Astrocyte (in vitro differentiated cells and primary cell): ENCODE data around the gene PAQR4. TPM values are rescaled to one million over a fixed set of nuclear protein-coding genes. Genes with fewer than 3 reads are reported as not detected.

Experiments used
- DNase-seq: peaks from one replicate; pipeline ENCODE4 v3.0.0-alpha.2; 2010; ENCODE audit warnings: low read depth
- FAIRE-seq: peaks from 2 replicates; lab custom pipeline; 2011; peaks lifted over from hg19 to GRCh38; lab: Jason Lieb, UNC
- H2AFZ ChIP-seq: 2 replicates; pipeline ENCODE4 v1.6.0; 2012; ENCODE audit warnings: low read depth, low read length, inconsistent platforms
- H3K27ac ChIP-seq: 2 replicates; pipeline ENCODE4 v1.5.1; 2011; ENCODE audit warnings: low read depth, low read length, inconsistent platforms
- H3K27me3 ChIP-seq: 2 replicates; pipeline ENCODE4 v1.6.0; 2011; ENCODE audit warnings: low read length, inconsistent platforms; ENCODE audit not compliant: insufficient read depth
- H3K36me3 ChIP-seq: 2 replicates; pipeline ENCODE4 v1.5.1; 2011; ENCODE audit warnings: low read length, inconsistent platforms; ENCODE audit not compliant: insufficient read depth
- H3K4me1 ChIP-seq: 2 replicates; pipeline ENCODE4 v1.5.1; 2011; ENCODE audit warnings: low read length, inconsistent platforms; ENCODE audit not compliant: insufficient read depth
- H3K4me2 ChIP-seq: 2 replicates; pipeline ENCODE4 v1.6.0; 2012; ENCODE audit warnings: low read length, inconsistent platforms
- H3K4me3 ChIP-seq: 2 replicates; pipeline ENCODE4 v1.5.1; 2011; ENCODE audit warnings: low read depth, mild to moderate bottlenecking, low read length, inconsistent platforms; ENCODE audit not compliant: insufficient read depth
- H3K79me2 ChIP-seq: 2 replicates; pipeline ENCODE4 v1.6.0; 2012; ENCODE audit warnings: mild to moderate bottlenecking, low read length, inconsistent platforms; ENCODE audit not compliant: insufficient read depth
- H3K9ac ChIP-seq: 2 replicates; pipeline ENCODE4 v1.6.0; 2012; ENCODE audit warnings: mild to moderate bottlenecking, low read length, inconsistent platforms
- H3K9me3 ChIP-seq: 2 replicates; pipeline ENCODE4 v1.5.1; 2012; ENCODE audit warnings: low read depth, mild to moderate bottlenecking, low read length, inconsistent platforms; ENCODE audit not compliant: insufficient read depth
- H4K20me1 ChIP-seq: 2 replicates; pipeline ENCODE4 v1.6.0; 2012; ENCODE audit warnings: low read length, inconsistent platforms; ENCODE audit not compliant: insufficient read depth
- H3K27ac Mint-ChIP-seq: one replicate; pipeline ENCODE4 v1.8.0; 2021; ENCODE audit warnings: mild to moderate bottlenecking, mixed read lengths; ENCODE audit not compliant: unreplicated experiment
- H3K27me3 Mint-ChIP-seq: one replicate; pipeline ENCODE4 v1.8.0; 2021; ENCODE audit warnings: low read depth, mixed read lengths; ENCODE audit not compliant: unreplicated experiment
- H3K36me3 Mint-ChIP-seq: one replicate; pipeline ENCODE4 v1.8.0; 2021; ENCODE audit warnings: low read depth, mixed read lengths; ENCODE audit not compliant: unreplicated experiment
- H3K4me1 Mint-ChIP-seq: one replicate; pipeline ENCODE4 v1.8.0; 2021; ENCODE audit warnings: low read depth, mixed read lengths; ENCODE audit not compliant: unreplicated experiment
- H3K4me3 Mint-ChIP-seq: one replicate; pipeline ENCODE4 v1.8.0; 2021; ENCODE audit warnings: mild to moderate bottlenecking, moderate library complexity, mixed read lengths; ENCODE audit not compliant: unreplicated experiment
- H3K9me3 Mint-ChIP-seq: one replicate; pipeline ENCODE4 v1.8.0; 2021; ENCODE audit warnings: mild to moderate bottlenecking, mixed read lengths; ENCODE audit not compliant: unreplicated experiment
- CTCF ChIP-seq: IDR thresholded peaks from 2 replicates; pipeline ENCODE4 v1.5.1; 2011; ENCODE audit warnings: low read depth, mild to moderate bottlenecking, inconsistent platforms, low read length, moderate library complexity; ENCODE audit not compliant: insufficient read depth
- EZH2 ChIP-seq: IDR thresholded peaks from 2 replicates; pipeline ENCODE4 v1.6.1; 2012; ENCODE audit warnings: mild to moderate bottlenecking, low read length, inconsistent platforms; ENCODE audit not compliant: insufficient read depth
- total RNA-seq: library from RNA; stranded (reverse); gene quantifications from 2 replicates; pipeline ENCODE4 v1.2.1, GENCODE V29; 2021

PAQR4 gene
- total RNA-seq, 1 donor from 2014 or later = 4.8 TPM

- Histone ChIP-seq H4K20me1 (no peaks in the 10 kb centered on the region), H3K79me2 (no peaks in the 10 kb centered on the region), H3K27me3 (peaks cover 10% of the 10 kb centered on the region), H3K4me1 (no peaks in the 10 kb centered on the region), H3K9me3 (no peaks in the 10 kb centered on the region), H2AFZ (no peak overlapping the region), H3K27ac (no peak overlapping the region), H3K9ac (no peak overlapping the region), H3K36me3 (no peaks in the 10 kb centered on the region), H3K4me3 (no peak overlapping the region), H3K4me2 (no peak overlapping the region)
- Mint-ChIP-seq H3K27me3 (peaks cover 19% of the 10 kb centered on the region), H3K27ac (no peak overlapping the region), H3K4me1 (peaks cover 1% of the 10 kb centered on the region), H3K4me3 (no peak overlapping the region), H3K9me3 (no peaks in the 10 kb centered on the region), H3K36me3 (no peaks in the 10 kb centered on the region)
- FAIRE-seq (no peak), DNase-seq (no peak)
- TF ChIP-seq EZH2 (no peak), CTCF (no peak)
Observed at GRCh38 chr16:2996298-2996697, 27.1 kb downstream of the PAQR4 start.

GRCh38 chr16:2999929-3000328, 30.8 kb downstream of the PAQR4 start:
- no peaks in the 10 kb centered on the region for H4K20me1 ChIP-seq
- DNase-seq (no peak), FAIRE-seq (no peak)
- Mint-ChIP-seq H3K27ac (no peak overlapping the region), H3K27me3 (peaks cover 12% of the 10 kb centered on the region), H3K4me3 (no peak overlapping the region), H3K9me3 (no peaks in the 10 kb centered on the region), H3K4me1 (no peaks in the 10 kb centered on the region), H3K36me3 (no peaks in the 10 kb centered on the region)
- no peak overlapping the region for H3K9ac ChIP-seq
- TF ChIP-seq CTCF (no peak), EZH2 (no peak)
- peaks cover 12% of the 10 kb centered on the region for H3K27me3 ChIP-seq
- no peak overlapping the region for H3K27ac ChIP-seq
- H3K79me2 ChIP-seq = no peaks in the 10 kb centered on the region
- no peaks in the 10 kb centered on the region for H3K9me3 ChIP-seq
- no peak overlapping the region for H3K4me3 ChIP-seq
- no peaks in the 10 kb centered on the region for H3K36me3 ChIP-seq
- no peak overlapping the region for H2AFZ ChIP-seq
- H3K4me2 ChIP-seq = no peak overlapping the region
- H3K4me1 ChIP-seq = no peaks in the 10 kb centered on the region

- H3K4me3 Mint-ChIP-seq = no peak overlapping the region
- no peak for FAIRE-seq
Observed at GRCh38 chr16:3000540-3000939, 31.4 kb downstream of the PAQR4 start.

More at GRCh38 chr16:3000540-3000939, 31.4 kb downstream of the PAQR4 start:
- H3K36me3 ChIP-seq = no peaks in the 10 kb centered on the region
- no peak overlapping the region for H3K27ac ChIP-seq
- H3K27me3 ChIP-seq = peaks cover 14% of the 10 kb centered on the region
- no peak overlapping the region for H3K4me2 ChIP-seq
- no peak overlapping the region for H2AFZ ChIP-seq
- TF ChIP-seq CTCF (no peak), EZH2 (no peak)
- no peaks in the 10 kb centered on the region for H3K4me1 ChIP-seq
- Mint-ChIP-seq H3K9me3 (no peaks in the 10 kb centered on the region), H3K27ac (no peak overlapping the region), H3K27me3 (peaks cover 12% of the 10 kb centered on the region), H3K4me1 (no peaks in the 10 kb centered on the region), H3K36me3 (no peaks in the 10 kb centered on the region)
- H4K20me1 ChIP-seq = no peaks in the 10 kb centered on the region
- DNase-seq = no peak
- no peaks in the 10 kb centered on the region for H3K79me2 ChIP-seq
- H3K9me3 ChIP-seq = no peaks in the 10 kb centered on the region
- H3K4me3 ChIP-seq = no peak overlapping the region
- H3K9ac ChIP-seq = no peak overlapping the region
